Measurements from ENCODE around the gene FAM43B.

FAM43B gene, protein sequence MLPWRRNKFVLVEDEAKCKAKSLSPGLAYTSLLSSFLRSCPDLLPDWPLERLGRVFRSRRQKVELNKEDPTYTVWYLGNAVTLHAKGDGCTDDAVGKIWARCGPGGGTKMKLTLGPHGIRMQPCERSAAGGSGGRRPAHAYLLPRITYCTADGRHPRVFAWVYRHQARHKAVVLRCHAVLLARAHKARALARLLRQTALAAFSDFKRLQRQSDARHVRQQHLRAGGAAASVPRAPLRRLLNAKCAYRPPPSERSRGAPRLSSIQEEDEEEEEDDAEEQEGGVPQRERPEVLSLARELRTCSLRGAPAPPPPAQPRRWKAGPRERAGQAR

DNA sequence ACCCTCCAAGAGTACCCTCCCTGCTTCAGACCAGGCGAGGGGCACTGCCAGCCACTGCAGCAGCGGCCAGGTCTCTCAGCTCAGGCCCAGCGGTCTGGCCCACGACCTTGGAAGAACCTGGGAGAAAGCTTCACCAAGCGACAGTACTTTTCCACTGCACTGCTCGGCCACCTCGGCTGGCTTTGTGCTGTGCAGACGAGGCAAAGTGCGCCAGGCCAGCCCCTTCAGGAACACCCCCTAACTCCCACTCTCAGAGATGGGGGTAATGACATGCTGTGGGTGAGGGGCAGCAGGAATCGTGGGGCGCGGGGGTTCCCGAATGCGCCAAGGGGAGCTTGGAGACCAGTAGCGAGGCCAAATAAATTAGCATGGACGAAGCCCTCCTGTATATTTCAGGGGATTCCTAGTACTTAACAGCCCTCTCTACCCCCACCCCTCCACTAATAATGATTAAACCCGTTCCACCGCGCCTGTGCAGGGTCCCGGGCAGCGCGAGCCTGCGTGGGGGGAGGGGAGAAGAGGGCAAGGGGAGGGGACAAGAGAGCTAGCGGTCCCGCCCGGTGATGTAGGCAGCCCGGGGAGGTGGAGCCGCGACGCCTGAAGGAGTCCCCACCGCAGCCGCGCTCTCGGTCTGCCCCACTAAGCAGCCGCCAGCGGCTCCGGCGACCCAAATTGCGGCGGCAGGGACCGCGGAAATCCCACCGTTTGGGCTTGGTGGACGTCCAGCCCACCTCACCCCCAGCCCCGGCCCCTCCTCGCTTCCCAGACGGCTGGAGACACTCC is at the start of gene FAM43B:
Gene FAM43B, plus strand, starts transcription at position 629 of the 783 bp plus-strand sequence. CDS start 401 bp downstream, outside the sequence.
- Histone ChIP-seq H3K27ac (ENCODE audit: extremely low read depth, low read depth, low read length) (no peak within 1 kb of the TSS), H3K4me3 (ENCODE audit: low read depth, low read length) (peak within 1 kb of the TSS; percentile 29), H3K36me3 (ENCODE audit: control insufficient read depth in 2 of 2, insufficient read depth in 1 of 2, low read length in 2 of 2) (no peaks in the 10 kb centered on the region), H3K9me3 (ENCODE audit: control insufficient read depth, insufficient read depth, low read depth, low read length) (no peaks in the 10 kb centered on the region), H3K4me1 (ENCODE audit: control insufficient read depth, insufficient read depth, low read length) (peaks cover 6% of the 10 kb centered on the region; the same call in 1 of the 2 replicates)
- CTCF ChIA-PET = interaction anchor here (0.6 to 2.0 kb wide), 6 partner anchors 11 to 1723 kb away, joined by 3 to 6 read pairs (median 4); partner anchors contain the start of gene PINK1
- POLR2A ChIA-PET = interaction anchor here (0.8 to 1.0 kb wide), 2 partner anchors 26 to 82 kb away, joined by 3 read pairs; no protein-coding TSS in a partner anchor
- TF ChIP-seq KLF16 (tag by site-specific recombination; IDR thresholded peaks at IDR 0.05) = no peak
- no peak for TF ChIP-seq ZNF529 (tag by site-specific recombination; IDR thresholded peaks at IDR 0.05; ENCODE audit: insufficient replicate concordance)
- TF ChIP-seq, protein P1, sequence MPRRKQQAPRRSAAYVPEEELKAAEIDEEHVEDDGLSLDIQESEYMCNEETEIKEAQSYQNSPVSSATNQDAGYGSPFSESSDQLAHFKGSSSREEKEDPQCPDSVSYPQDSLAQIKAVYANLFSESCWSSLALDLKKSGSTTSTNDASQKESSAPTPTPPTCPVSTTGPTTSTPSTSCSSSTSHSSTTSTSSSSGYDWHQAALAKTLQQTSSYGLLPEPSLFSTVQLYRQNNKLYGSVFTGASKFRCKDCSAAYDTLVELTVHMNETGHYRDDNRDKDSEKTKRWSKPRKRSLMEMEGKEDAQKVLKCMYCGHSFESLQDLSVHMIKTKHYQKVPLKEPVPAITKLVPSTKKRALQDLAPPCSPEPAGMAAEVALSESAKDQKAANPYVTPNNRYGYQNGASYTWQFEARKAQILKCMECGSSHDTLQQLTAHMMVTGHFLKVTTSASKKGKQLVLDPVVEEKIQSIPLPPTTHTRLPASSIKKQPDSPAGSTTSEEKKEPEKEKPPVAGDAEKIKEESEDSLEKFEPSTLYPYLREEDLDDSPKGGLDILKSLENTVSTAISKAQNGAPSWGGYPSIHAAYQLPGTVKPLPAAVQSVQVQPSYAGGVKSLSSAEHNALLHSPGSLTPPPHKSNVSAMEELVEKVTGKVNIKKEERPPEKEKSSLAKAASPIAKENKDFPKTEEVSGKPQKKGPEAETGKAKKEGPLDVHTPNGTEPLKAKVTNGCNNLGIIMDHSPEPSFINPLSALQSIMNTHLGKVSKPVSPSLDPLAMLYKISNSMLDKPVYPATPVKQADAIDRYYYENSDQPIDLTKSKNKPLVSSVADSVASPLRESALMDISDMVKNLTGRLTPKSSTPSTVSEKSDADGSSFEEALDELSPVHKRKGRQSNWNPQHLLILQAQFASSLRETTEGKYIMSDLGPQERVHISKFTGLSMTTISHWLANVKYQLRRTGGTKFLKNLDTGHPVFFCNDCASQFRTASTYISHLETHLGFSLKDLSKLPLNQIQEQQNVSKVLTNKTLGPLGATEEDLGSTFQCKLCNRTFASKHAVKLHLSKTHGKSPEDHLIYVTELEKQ (tag by site-specific recombination; IDR thresholded peaks at IDR 0.05; ENCODE audit: borderline replicate concordance) = no peak
- TF ChIP-seq, protein P2, sequence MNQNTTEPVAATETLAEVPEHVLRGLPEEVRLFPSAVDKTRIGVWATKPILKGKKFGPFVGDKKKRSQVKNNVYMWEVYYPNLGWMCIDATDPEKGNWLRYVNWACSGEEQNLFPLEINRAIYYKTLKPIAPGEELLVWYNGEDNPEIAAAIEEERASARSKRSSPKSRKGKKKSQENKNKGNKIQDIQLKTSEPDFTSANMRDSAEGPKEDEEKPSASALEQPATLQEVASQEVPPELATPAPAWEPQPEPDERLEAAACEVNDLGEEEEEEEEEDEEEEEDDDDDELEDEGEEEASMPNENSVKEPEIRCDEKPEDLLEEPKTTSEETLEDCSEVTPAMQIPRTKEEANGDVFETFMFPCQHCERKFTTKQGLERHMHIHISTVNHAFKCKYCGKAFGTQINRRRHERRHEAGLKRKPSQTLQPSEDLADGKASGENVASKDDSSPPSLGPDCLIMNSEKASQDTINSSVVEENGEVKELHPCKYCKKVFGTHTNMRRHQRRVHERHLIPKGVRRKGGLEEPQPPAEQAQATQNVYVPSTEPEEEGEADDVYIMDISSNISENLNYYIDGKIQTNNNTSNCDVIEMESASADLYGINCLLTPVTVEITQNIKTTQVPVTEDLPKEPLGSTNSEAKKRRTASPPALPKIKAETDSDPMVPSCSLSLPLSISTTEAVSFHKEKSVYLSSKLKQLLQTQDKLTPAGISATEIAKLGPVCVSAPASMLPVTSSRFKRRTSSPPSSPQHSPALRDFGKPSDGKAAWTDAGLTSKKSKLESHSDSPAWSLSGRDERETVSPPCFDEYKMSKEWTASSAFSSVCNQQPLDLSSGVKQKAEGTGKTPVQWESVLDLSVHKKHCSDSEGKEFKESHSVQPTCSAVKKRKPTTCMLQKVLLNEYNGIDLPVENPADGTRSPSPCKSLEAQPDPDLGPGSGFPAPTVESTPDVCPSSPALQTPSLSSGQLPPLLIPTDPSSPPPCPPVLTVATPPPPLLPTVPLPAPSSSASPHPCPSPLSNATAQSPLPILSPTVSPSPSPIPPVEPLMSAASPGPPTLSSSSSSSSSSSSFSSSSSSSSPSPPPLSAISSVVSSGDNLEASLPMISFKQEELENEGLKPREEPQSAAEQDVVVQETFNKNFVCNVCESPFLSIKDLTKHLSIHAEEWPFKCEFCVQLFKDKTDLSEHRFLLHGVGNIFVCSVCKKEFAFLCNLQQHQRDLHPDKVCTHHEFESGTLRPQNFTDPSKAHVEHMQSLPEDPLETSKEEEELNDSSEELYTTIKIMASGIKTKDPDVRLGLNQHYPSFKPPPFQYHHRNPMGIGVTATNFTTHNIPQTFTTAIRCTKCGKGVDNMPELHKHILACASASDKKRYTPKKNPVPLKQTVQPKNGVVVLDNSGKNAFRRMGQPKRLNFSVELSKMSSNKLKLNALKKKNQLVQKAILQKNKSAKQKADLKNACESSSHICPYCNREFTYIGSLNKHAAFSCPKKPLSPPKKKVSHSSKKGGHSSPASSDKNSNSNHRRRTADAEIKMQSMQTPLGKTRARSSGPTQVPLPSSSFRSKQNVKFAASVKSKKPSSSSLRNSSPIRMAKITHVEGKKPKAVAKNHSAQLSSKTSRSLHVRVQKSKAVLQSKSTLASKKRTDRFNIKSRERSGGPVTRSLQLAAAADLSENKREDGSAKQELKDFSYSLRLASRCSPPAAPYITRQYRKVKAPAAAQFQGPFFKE (tag by site-specific recombination; IDR thresholded peaks at IDR 0.05; ENCODE audit: borderline replicate concordance) = no peak
- TF ChIP-seq ZBTB17 (tag by site-specific recombination; IDR thresholded peaks at IDR 0.05) = no peak
- TF ChIP-seq, protein P3, sequence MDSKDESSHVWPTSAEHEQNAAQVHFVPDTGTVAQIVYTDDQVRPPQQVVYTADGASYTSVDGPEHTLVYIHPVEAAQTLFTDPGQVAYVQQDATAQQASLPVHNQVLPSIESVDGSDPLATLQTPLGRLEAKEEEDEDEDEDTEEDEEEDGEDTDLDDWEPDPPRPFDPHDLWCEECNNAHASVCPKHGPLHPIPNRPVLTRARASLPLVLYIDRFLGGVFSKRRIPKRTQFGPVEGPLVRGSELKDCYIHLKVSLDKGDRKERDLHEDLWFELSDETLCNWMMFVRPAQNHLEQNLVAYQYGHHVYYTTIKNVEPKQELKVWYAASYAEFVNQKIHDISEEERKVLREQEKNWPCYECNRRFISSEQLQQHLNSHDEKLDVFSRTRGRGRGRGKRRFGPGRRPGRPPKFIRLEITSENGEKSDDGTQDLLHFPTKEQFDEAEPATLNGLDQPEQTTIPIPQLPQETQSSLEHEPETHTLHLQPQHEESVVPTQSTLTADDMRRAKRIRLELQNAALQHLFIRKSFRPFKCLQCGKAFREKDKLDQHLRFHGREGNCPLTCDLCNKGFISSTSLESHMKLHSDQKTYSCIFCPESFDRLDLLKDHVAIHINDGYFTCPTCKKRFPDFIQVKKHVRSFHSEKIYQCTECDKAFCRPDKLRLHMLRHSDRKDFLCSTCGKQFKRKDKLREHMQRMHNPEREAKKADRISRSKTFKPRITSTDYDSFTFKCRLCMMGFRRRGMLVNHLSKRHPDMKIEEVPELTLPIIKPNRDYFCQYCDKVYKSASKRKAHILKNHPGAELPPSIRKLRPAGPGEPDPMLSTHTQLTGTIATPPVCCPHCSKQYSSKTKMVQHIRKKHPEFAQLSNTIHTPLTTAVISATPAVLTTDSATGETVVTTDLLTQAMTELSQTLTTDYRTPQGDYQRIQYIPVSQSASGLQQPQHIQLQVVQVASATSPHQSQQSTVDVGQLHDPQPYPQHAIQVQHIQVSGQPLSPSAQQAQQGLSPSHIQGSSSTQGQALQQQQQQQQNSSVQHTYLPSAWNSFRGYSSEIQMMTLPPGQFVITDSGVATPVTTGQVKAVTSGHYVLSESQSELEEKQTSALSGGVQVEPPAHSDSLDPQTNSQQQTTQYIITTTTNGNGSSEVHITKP (tag by site-specific recombination; IDR thresholded peaks at IDR 0.05) = peak; percentile 99
- no peak for TF ChIP-seq ZNF558 (tag by site-specific recombination; IDR thresholded peaks at IDR 0.05)
- no peak for TF ChIP-seq ZBTB7A (tag by site-specific recombination; IDR thresholded peaks at IDR 0.05; ENCODE audit: low read depth)
- TF ChIP-seq HOXD13 (CRISPR knock-in tag; IDR thresholded peaks at IDR 0.05; ENCODE audit: borderline replicate concordance) = no peak
- TF ChIP-seq ZNF211 (tag by site-specific recombination; IDR thresholded peaks at IDR 0.05; ENCODE audit: low read depth) = no peak
- TF ChIP-seq, protein P4, sequence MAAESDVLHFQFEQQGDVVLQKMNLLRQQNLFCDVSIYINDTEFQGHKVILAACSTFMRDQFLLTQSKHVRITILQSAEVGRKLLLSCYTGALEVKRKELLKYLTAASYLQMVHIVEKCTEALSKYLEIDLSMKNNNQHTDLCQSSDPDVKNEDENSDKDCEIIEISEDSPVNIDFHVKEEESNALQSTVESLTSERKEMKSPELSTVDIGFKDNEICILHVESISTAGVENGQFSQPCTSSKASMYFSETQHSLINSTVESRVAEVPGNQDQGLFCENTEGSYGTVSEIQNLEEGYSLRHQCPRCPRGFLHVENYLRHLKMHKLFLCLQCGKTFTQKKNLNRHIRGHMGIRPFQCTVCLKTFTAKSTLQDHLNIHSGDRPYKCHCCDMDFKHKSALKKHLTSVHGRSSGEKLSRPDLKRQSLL (tag by site-specific recombination; IDR thresholded peaks at IDR 0.05) = no peak
- TF ChIP-seq ZBTB8A (tag by site-specific recombination; IDR thresholded peaks at IDR 0.05) = no peak
- no peak for TF ChIP-seq BCL11B (tag by site-specific recombination; IDR thresholded peaks at IDR 0.05; ENCODE audit: low read depth)
- no peak for TF ChIP-seq ZNF10 (tag by site-specific recombination; IDR thresholded peaks at IDR 0.05)
- TF ChIP-seq SP3 (tag by site-specific recombination; IDR thresholded peaks at IDR 0.05) = peak; percentile 55
- no peak for TF ChIP-seq GLIS1 (tag by site-specific recombination; IDR thresholded peaks at IDR 0.05)
- TF ChIP-seq, protein P5, sequence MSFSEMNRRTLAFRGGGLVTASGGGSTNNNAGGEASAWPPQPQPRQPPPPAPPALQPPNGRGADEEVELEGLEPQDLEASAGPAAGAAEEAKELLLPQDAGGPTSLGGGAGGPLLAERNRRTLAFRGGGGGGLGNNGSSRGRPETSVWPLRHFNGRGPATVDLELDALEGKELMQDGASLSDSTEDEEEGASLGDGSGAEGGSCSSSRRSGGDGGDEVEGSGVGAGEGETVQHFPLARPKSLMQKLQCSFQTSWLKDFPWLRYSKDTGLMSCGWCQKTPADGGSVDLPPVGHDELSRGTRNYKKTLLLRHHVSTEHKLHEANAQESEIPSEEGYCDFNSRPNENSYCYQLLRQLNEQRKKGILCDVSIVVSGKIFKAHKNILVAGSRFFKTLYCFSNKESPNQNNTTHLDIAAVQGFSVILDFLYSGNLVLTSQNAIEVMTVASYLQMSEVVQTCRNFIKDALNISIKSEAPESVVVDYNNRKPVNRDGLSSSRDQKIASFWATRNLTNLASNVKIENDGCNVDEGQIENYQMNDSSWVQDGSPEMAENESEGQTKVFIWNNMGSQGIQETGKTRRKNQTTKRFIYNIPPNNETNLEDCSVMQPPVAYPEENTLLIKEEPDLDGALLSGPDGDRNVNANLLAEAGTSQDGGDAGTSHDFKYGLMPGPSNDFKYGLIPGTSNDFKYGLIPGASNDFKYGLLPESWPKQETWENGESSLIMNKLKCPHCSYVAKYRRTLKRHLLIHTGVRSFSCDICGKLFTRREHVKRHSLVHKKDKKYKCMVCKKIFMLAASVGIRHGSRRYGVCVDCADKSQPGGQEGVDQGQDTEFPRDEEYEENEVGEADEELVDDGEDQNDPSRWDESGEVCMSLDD (tag by site-specific recombination; IDR thresholded peaks at IDR 0.05) = no peak
- no peak for TF ChIP-seq ZFP41 (tag by site-specific recombination; IDR thresholded peaks at IDR 0.05; ENCODE audit: borderline replicate concordance)
